K562 (cell line): Measurements from ENCODE around the gene SPRR1A.

Experiments
- GABPA ChIP-seq: fragments of 200-800 bp; sonication (Bioruptor generic); conservative IDR thresholded peaks from 2 replicates; pipeline ENCODE4 v1.6.1; 2016; ENCODE audit warnings: low read depth, missing genetic modification characterization, missing compliant biosample characterization
- MYNN ChIP-seq, 2 experiments: sonication (generic); formaldehyde crosslinking in 1 of 2; IDR thresholded peaks; 2 replicates each; pipeline versions ENCODE4 v1.5.0 to v1.6.1; 2016 to 2020; ENCODE audit warnings: antibody characterized with exemption in 1 of 2, missing genetic modification reagents in 1 of 2
- NFYB ChIP-seq: IDR thresholded peaks from 2 replicates; pipeline ENCODE4 v1.6.1; 2011; ENCODE audit warnings: mild to moderate bottlenecking, moderate library complexity; ENCODE audit not compliant: insufficient read length; ENCODE audit errors: extremely low read depth
- ZBED1 ChIP-seq: IDR thresholded peaks from 2 replicates; pipeline ENCODE4 v1.6.1; 2014

DNA sequence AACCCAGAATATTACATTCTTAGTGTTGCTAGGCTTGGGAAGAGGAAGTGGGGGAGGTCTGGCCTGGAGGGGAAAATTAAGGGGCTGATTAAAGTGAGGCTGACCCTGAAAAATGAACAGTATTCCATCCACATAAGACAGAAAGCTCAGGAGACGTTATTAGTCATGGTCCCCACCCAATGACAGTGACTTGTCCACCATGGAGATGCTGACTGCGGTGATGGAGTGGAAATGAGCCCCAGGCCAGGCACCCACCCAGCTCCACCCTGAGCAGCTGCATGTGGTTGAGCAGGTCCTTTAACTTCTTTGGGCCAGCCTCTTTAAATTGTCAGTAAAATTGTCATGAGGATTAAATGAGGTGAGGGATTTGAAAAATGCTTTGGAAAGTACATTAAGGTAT lies 14.8 kb upstream of the SPRR1A start:
- no peak for TF ChIP-seq NFYB
- TF ChIP-seq ZBED1, result no peak
- TF ChIP-seq MYNN (IDR thresholded peaks at IDR 0.05), result no peak
- no peak for TF ChIP-seq MYNN (CRISPR knock-in tag; IDR thresholded peaks at IDR 0.05)
- TF ChIP-seq GABPA (tag), result no peak
